ENCODE results near the gene GJB4. TPM values are rescaled to one million over a fixed set of nuclear protein-coding genes. Genes with fewer than 3 reads are reported as not detected.

Gene GJB4
- total RNA-seq, 4 donors from 2014 or later: not detected

GRCh38 chr1:34755961-34756360 is 3.6 kb upstream of the GJB4 start:
- Histone ChIP-seq H3K4me3 (replicated peaks in 1 of 3) (no peak overlapping the region), H3K9me3 (no peaks in the 10 kb centered on the region), H3K27me3 (no peaks in the 10 kb centered on the region), H3K4me1 (no peaks in the 10 kb centered on the region), H3K36me3 (no peaks in the 10 kb centered on the region), H3K27ac (no peak overlapping the region)
- WGBS, 2 donors: 94 to 100% methylated on average over 6 of the region's 6 CpGs
- intact Hi-C loops (cut with DNase I): no loop called here
- DNase-seq: no peak
- TF ChIP-seq POLR2A (IDR thresholded peaks at IDR 0.05) (no peak), CTCF (IDR thresholded peaks at IDR 0.05) (no peak)

GRCh38 chr1:34757386-34757785 is 2.2 kb upstream of the GJB4 start:
- TF ChIP-seq POLR2A (IDR thresholded peaks at IDR 0.05) (no peak), CTCF (IDR thresholded peaks at IDR 0.05) (no peak)
- Histone ChIP-seq H3K9me3 (no peaks in the 10 kb centered on the region), H3K4me3 (replicated peaks in 1 of 3) (no peak overlapping the region), H3K27ac (no peak overlapping the region), H3K4me1 (no peaks in the 10 kb centered on the region), H3K27me3 (no peaks in the 10 kb centered on the region), H3K36me3 (no peaks in the 10 kb centered on the region)
- intact Hi-C loops (cut with DNase I): no loop called here
- WGBS, 2 donors: 89 to 91% methylated on average over 14 to 21 of the region's 21 CpGs
- no peak for DNase-seq

- TF ChIP-seq POLR2A (IDR thresholded peaks at IDR 0.05): no peak
- no peak for TF ChIP-seq CTCF (IDR thresholded peaks at IDR 0.05)
- no peaks in the 10 kb centered on the region for H3K36me3 ChIP-seq
- H3K9me3 ChIP-seq: no peaks in the 10 kb centered on the region
- 74 to 77% methylated on average over 4 of the region's 4 CpGs for WGBS, 2 donors
- DNase-seq: no peak
- no peak overlapping the region for H3K4me3 ChIP-seq (replicated peaks in 1 of 3)
- H3K4me1 ChIP-seq: no peaks in the 10 kb centered on the region
- H3K27ac ChIP-seq: no peak overlapping the region
- intact Hi-C loops (cut with DNase I): no loop called here
- H3K27me3 ChIP-seq: no peaks in the 10 kb centered on the region
These were observed 789 bp upstream of the GJB4 start for GRCh38 chr1:34758751-34759150.

GRCh38 chr1:34761176-34761761 is 1.7 kb downstream of the GJB4 start:
- Histone ChIP-seq H3K9me3 (no peaks in the 10 kb centered on the region), H3K27me3 (no peaks in the 10 kb centered on the region), H3K36me3 (no peaks in the 10 kb centered on the region), H3K27ac (no peak overlapping the region), H3K4me1 (no peaks in the 10 kb centered on the region), H3K4me3 (replicated peaks in 1 of 3) (no peak overlapping the region)
- TF ChIP-seq POLR2A (IDR thresholded peaks at IDR 0.05) (no peak), CTCF (IDR thresholded peaks at IDR 0.05) (no peak)
- intact Hi-C loops (cut with DNase I): no loop called here
- no peak for DNase-seq
- WGBS, 2 donors: 93 to 95% methylated on average over 25 to 33 of the region's 33 CpGs

GRCh38 chr1:34761776-34762307 is 2.3 kb downstream of the GJB4 start:
- intact Hi-C loops (cut with DNase I): no loop called here
- 83 to 93% methylated on average over 11 to 13 of the region's 13 CpGs for WGBS, 2 donors

More at GRCh38 chr1:34761776-34762307, 2.3 kb downstream of the GJB4 start:
- H3K27ac ChIP-seq: no peak overlapping the region
- H3K4me3 ChIP-seq (replicated peaks in 1 of 3): no peak overlapping the region
- TF ChIP-seq POLR2A (IDR thresholded peaks at IDR 0.05): no peak
- TF ChIP-seq CTCF (IDR thresholded peaks at IDR 0.05): no peak
- H3K4me1 ChIP-seq: no peaks in the 10 kb centered on the region
- H3K9me3 ChIP-seq: no peaks in the 10 kb centered on the region
- DNase-seq: no peak
- no peaks in the 10 kb centered on the region for H3K36me3 ChIP-seq
- H3K27me3 ChIP-seq: no peaks in the 10 kb centered on the region
